GM12874 (cell line): ENCODE results near the gene DDX50.

Experiments used
- TF ChIP-seq, protein P1 (sequence below): IDR thresholded peaks from 2 replicates; pipeline ENCODE4 v1.5.1; 2011; ENCODE audit warnings: low read depth, mild to moderate bottlenecking, control low read depth, low read length, moderate library complexity; ENCODE audit not compliant: insufficient read depth

Gene DDX50

DNA sequence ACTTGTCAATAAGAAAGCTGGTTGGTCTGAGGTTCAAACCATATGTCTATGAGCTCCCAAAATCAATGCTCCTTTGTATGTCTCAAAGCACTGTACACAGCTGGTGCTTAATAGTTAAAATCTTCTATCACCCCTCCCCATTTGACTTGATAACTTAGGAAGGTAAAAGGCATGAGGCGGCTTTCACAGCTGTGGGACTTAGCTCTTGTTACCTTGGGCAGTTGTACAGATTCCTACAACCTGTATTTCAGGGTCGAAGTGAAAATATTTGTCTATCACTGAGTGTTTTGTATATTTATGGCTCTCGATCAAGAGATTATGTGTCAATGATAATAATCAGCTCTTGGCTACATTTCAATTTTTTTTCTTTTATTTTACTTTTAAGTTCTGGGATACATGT, 86.5 kb downstream of the DDX50 start:
- TF ChIP-seq, protein P1, sequence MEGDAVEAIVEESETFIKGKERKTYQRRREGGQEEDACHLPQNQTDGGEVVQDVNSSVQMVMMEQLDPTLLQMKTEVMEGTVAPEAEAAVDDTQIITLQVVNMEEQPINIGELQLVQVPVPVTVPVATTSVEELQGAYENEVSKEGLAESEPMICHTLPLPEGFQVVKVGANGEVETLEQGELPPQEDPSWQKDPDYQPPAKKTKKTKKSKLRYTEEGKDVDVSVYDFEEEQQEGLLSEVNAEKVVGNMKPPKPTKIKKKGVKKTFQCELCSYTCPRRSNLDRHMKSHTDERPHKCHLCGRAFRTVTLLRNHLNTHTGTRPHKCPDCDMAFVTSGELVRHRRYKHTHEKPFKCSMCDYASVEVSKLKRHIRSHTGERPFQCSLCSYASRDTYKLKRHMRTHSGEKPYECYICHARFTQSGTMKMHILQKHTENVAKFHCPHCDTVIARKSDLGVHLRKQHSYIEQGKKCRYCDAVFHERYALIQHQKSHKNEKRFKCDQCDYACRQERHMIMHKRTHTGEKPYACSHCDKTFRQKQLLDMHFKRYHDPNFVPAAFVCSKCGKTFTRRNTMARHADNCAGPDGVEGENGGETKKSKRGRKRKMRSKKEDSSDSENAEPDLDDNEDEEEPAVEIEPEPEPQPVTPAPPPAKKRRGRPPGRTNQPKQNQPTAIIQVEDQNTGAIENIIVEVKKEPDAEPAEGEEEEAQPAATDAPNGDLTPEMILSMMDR: no peak

DNA sequence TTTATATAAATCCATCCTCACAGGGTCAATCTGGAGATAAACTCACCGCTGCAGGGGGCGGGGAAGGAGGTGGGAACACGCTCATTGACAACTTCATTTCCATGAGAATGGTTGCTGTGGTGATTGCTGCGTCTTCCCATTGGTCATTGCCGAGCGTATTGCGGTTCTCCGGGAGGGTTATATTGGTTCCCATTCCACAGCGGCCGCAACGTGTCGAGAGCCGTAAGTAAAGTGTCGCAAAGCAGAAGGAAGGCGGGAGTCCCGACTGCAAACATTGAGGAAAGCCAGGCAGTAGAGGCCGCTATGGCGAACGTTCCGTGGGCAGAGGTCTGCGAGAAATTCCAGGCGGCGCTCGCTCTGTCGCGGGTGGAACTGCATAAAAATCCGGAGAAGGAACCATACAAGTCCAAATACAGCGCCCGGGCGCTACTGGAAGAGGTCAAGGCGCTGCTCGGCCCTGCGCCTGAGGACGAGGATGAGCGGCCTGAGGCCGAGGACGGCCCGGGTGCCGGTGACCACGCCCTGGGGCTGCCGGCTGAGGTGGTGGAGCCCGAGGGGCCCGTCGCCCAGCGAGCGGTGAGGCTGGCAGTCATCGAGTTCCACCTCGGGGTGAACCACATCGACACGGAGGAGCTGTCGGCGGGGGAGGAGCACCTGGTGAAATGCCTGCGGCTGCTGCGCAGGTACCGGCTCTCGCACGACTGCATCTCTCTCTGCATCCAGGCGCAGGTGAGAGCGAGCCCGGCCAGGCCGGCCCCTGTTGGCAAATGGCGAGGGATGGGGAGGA, 87.6 kb downstream of the DDX50 start, which contains the start of gene KIFBP:
Gene KIFBP (plus strand): TSS at position 274 of the 787 bp plus-strand sequence. CDS start 30 bp downstream, at position 304.
- TF ChIP-seq, protein P1: peak; percentile 41

DNA sequence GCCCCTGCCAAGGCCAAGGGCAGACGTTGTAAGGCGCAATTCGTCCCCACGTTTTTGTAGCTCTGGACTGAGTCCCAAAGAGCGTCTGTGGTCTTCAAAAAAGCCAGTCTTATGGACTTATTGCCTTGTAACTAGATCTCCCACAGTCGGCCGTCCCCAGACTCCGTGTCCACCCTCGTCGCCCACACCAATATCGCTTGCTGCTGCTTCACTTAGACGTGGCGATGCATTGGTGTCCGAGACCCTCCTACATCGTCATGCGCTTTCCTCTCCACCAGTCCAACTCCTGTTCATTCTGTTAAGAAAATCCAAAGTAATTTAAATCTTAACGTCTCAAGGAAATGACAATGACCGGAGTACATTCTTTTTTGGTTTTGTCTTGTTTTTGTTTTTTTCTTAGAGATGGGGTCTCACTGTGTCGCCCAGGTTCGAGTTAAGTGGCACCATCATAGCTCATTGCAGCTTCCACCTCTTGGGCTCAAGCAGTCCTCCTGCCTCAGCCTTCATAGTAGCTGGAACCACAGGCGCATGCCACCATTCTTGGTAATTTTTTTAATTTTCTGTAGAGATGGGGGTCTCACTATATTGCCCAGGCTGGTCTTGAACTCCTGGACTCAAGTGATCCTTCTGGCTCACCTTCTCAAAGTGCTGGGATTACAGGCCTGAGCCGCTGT, 88.3 kb downstream of the DDX50 start:
- TF ChIP-seq, protein P1: no peak

DNA sequence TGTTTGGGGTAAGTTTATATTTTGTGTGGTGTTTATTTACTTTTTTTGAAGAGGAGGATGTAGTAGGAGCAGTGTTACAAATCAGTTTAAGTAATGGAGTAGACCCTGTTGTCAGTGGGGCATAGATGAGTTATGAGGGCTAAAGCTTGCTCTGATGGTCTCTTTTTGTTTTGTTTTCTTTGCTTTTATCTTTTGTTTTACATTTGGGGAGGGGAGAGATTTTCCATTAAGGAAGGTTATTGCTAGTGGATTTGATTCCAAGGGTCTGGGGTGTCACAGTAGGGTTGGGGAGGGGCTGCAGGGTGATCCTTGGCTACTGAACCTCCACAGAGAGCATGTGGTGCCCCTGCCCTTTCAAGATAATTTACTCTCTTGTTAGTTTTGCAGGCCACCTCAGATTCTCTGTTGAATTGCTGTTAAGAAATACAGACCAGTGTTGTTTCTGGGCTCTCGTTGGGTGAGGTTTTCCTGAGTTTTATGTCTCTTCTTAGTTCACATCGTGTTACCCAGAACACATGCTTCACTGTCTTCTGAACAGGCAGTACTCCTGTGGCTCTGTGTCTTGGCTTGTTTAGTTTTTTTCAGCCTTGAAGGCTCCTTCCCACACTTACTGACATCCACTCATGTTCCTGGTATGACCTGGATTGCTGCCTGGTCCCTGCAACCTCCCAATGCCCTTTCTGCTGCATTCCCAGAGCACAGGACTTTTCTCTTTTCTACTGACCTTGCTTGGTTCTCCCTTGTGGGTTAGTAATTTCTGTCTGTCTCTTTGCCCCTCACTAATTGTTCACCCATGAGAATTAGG, 91.7 kb downstream of the DDX50 start:
- TF ChIP-seq, protein P1: no peak
